Endothelial cell of umbilical vein (primary cell): Measurements from ENCODE around the gene CTDP1. TPM values are rescaled to one million over a fixed set of nuclear protein-coding genes. Genes with fewer than 3 reads are reported as not detected.

Source experiments
- BruUV-seq: library from RNA; stranded (reverse); fragments of 400-500 nt; replicated peaks from 2 replicates; lab custom pipeline; 2021; lab: Mats Ljungman, UMichigan
- CTCF ChIA-PET: fragments of 300-600, 350-600 bp; sonication (Branson Sonifier 250); formaldehyde crosslinking; loops from one replicate; lab custom pipeline; 2021; ENCODE audit warnings: antibody characterized with exemption, inconsistent platforms; lab: Charles Lee
- POLR2A ChIA-PET: fragments of 300-600, 350-600 bp; sonication (Branson Sonifier 250); formaldehyde crosslinking; loops from one replicate; lab custom pipeline; 2021; ENCODE audit warnings: antibody characterized with exemption, inconsistent platforms; lab: Charles Lee
- DNase-seq: peaks from one replicate; pipeline ENCODE4 v3.0.0-alpha.2; 2011; ENCODE audit warnings: low read depth, low spot score
- FAIRE-seq: peaks from 2 replicates; lab custom pipeline; 2011; peaks lifted over from hg19 to GRCh38; lab: Jason Lieb, UNC
- H2AFZ ChIP-seq: 2 replicates; pipeline ENCODE4 v1.6.0; 2012; ENCODE audit warnings: low read depth, low read length, control low read depth, inconsistent platforms
- H3K27ac ChIP-seq: 2 replicates; pipeline ENCODE4 v1.5.1; 2011; ENCODE audit warnings: low read depth, mild to moderate bottlenecking, control low read depth, low read length, moderate library complexity; ENCODE audit not compliant: insufficient read depth
- H3K27me3 ChIP-seq, 2 experiments: 2 replicates each; pipeline versions ENCODE4 v1.6.0 to v1.6.1; 2011; ENCODE audit warnings: low read length in 2 of 2, mixed read lengths in 1 of 2; ENCODE audit not compliant: control insufficient read depth in 2 of 2, insufficient read depth in 2 of 2
- H3K36me3 ChIP-seq, 2 experiments: 2 replicates in 1 of 2; 3 replicates in 1 of 2; pipeline ENCODE4 v1.5.1; 2011; ENCODE audit warnings: low read length in 2 of 2, mild to moderate bottlenecking in 1 of 2, moderate library complexity in 1 of 2; ENCODE audit not compliant: control insufficient read depth in 2 of 2, insufficient read depth in 2 of 2; ENCODE audit errors: extremely low read depth in 1 of 2
- H3K4me1 ChIP-seq: 3 replicates; pipeline ENCODE4 v1.5.1; 2011; ENCODE audit warnings: mild to moderate bottlenecking, low read length; ENCODE audit not compliant: control insufficient read depth, insufficient read depth; ENCODE audit errors: extremely low read depth
- H3K4me2 ChIP-seq: 2 replicates; pipeline ENCODE4 v1.6.1; 2011; ENCODE audit warnings: low read length, control low read depth, mixed read lengths; ENCODE audit not compliant: insufficient read depth
- H3K4me3 ChIP-seq, 3 experiments: fragments of 200-600 bp in 1 of 3; sonication (generic), shearing (Covaris generic) in 1 of 3; replicated peaks in 1 of 3; 2 replicates each; pipeline ENCODE4 v1.5.1; 2011 to 2016; ENCODE audit warnings: control low read depth in 3 of 3, low read length in 3 of 3, mild to moderate bottlenecking in 2 of 3, inconsistent platforms in 1 of 3, low read depth in 1 of 3, moderate library complexity in 1 of 3; ENCODE audit not compliant: insufficient read depth in 1 of 3
- H3K79me2 ChIP-seq: 2 replicates; pipeline ENCODE4 v1.6.0; 2012; ENCODE audit warnings: low read length, inconsistent platforms; ENCODE audit not compliant: control insufficient read depth, insufficient read depth
- H3K9ac ChIP-seq: replicated peaks from 2 replicates; pipeline ENCODE3; 2011; ENCODE audit warnings: low read length, control low read depth; ENCODE audit not compliant: insufficient read depth; ENCODE audit errors: extremely low read depth
- H3K9me1 ChIP-seq: replicated peaks from 3 replicates; pipeline ENCODE4 v1.6.0; 2011; ENCODE audit warnings: mild to moderate bottlenecking, low read length; ENCODE audit not compliant: control insufficient read depth, insufficient read depth; ENCODE audit errors: extremely low read depth
- H3K9me3 ChIP-seq: replicated peaks from 2 replicates; pipeline ENCODE4 v1.5.1; 2012; ENCODE audit warnings: low read length, inconsistent platforms; ENCODE audit not compliant: control insufficient read depth, insufficient read depth
- H4K20me1 ChIP-seq: replicated peaks from 2 replicates; pipeline ENCODE3; 2011; ENCODE audit warnings: mild to moderate bottlenecking, low read length; ENCODE audit not compliant: control insufficient read depth, insufficient read depth; ENCODE audit errors: extremely low read depth
- EZH2 ChIP-seq: IDR thresholded peaks from 2 replicates; pipeline ENCODE4 v1.6.1; 2012; ENCODE audit warnings: borderline replicate concordance, low read depth, mild to moderate bottlenecking, moderate library complexity, low read length, inconsistent platforms; ENCODE audit not compliant: severe bottlenecking
- FOS ChIP-seq: IDR thresholded peaks from 2 replicates; pipeline ENCODE4 v1.6.1; 2011; ENCODE audit warnings: mild to moderate bottlenecking, low read length, moderate library complexity, borderline replicate concordance; ENCODE audit not compliant: insufficient read depth
- GATA2 ChIP-seq: IDR thresholded peaks from 2 replicates; pipeline ENCODE4 v1.7.0; 2011; ENCODE audit warnings: low read depth, mild to moderate bottlenecking, moderate library complexity, mixed read lengths, low read length; ENCODE audit not compliant: insufficient read length, insufficient read depth
- JUN ChIP-seq: IDR thresholded peaks from 2 replicates; pipeline ENCODE4 v1.6.1; 2011; ENCODE audit warnings: borderline replicate concordance, low read depth; ENCODE audit not compliant: insufficient read length, insufficient read depth
- MYC ChIP-seq: IDR thresholded peaks from one replicate; pipeline ENCODE4 v1.6.1; 2011; ENCODE audit warnings: mild to moderate bottlenecking, low read depth, low read length
- POLR2A ChIP-seq: IDR thresholded peaks from 2 replicates; pipeline ENCODE4 v1.6.1; 2012; ENCODE audit warnings: low read depth, mild to moderate bottlenecking, control low read depth, low read length
- POLR2AphosphoS5 ChIP-seq: IDR thresholded peaks from 2 replicates; pipeline ENCODE4 v1.6.1; 2012; ENCODE audit warnings: low read depth, mild to moderate bottlenecking, control low read depth, low read length, moderate library complexity; ENCODE audit not compliant: insufficient read depth
- dilution Hi-C: fragments of 300-500 bp; cut with MboI; formaldehyde crosslinking; loops from one replicate; pipeline ENCODE4 v1.15.0; 2019; ENCODE audit warnings: low sequenced_read_pairs; ENCODE audit not compliant: extremely low pct_ligation_motif_present
- intact Hi-C: fragments of 100-400 bp; cut with micrococcal nuclease; formaldehyde crosslinking; loops from one replicate; pipeline ENCODE4 v1.10.0; 2022
- polyA plus RNA-seq, 4 experiments: library from polyadenylated mRNA; depleted of rRNA in 3 of 4; stranded (reverse) in 3 of 4; unstranded in 1 of 4; fragments of >200 nt; gene quantifications; 2 replicates each; pipeline versions ENCODE4 v1.2.1 to v1.2.3, GENCODE V29; 2011 to 2012; ENCODE audit warnings: missing spikeins in 1 of 4
- total RNA-seq: library from RNA; stranded (reverse); gene quantifications from 2 replicates; pipeline ENCODE4 v1.2.3, GENCODE V29; 2021
- TF ChIP-seq, protein P1 (sequence below), 2 donors: IDR thresholded peaks; 1 replicate in 1 of 2; 2 replicates in 1 of 2; pipeline ENCODE4 v1.5.1; 2011; ENCODE audit warnings: low read length in 2 of 2, mild to moderate bottlenecking in 2 of 2, moderate library complexity in 2 of 2, control low read depth in 1 of 2, inconsistent platforms in 1 of 2, low read depth in 1 of 2; ENCODE audit not compliant: insufficient read depth in 1 of 2; ENCODE audit errors: extremely low read depth in 1 of 2
- TF ChIP-seq, protein P2 (sequence below): IDR thresholded peaks from 2 replicates; pipeline ENCODE4 v1.6.1; 2011; ENCODE audit not compliant: insufficient read depth, insufficient read length

CTDP1 gene
- total and polyA plus RNA-seq, 2 donors (not counting 3 experiments of a cell fraction or from before 2014, with no cell fraction given): 15.3 to 27.6 TPM

DNA sequence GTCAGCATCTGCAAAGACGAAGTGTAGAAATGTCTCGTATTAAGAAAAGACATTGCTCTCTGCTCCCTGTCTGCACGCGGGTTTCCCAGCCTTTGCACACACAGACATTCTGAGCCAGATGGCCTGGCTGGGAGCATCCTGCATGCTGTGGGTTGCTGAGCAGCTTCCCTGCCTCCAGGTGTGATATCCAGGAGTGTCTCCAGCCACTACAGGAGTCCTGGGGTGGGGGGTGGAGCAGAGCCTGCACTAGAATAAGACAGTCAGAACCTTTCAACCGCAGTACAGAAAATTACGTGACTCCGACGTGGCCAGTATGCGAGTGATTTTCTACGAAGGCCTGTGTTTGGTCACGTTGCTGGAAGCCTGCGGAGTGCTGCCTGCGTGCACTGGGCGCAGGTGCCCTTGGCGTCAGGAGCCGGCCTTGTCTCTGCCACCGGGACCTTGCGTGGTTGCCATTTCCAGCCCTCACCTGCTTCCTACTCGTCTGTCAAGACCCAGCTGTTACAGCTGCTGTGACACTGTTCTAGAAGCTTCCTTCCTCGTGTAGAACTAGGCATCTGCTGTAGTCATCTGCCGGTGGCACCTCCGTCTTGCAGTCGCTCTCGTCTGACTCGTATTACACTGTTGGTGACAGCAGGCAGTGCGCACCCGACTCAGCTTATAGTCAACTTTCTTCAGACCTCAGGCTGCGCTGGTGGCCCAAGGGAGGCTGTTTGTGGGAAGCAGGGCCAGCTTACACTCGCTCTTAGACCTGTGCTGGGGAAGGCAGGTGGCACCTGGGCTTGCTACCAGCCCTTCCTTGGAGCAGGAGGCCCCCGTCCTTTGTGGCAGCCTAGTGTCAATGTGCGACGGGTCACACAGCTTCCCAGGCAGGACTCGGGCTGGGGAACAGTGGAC is 11.2 kb downstream of the CTDP1 start:
- dilution Hi-C loops: no loop called here
- H4K20me1 ChIP-seq: no peaks in the 10 kb centered on the region

More for the DNA sequence above, 11.2 kb downstream of the CTDP1 start:
- no peaks in the 10 kb centered on the region for H3K9me1 ChIP-seq
- no TSS peak for BruUV-seq
- no peak overlapping the region for H3K4me2 ChIP-seq
- H3K27ac ChIP-seq: no peak overlapping the region
- TF ChIP-seq GATA2 (no peak), JUN (no peak), POLR2AphosphoS5 (no peak), MYC (no peak), FOS (no peak), EZH2 (no peak), POLR2A (no peak)
- TF ChIP-seq, protein P1, sequence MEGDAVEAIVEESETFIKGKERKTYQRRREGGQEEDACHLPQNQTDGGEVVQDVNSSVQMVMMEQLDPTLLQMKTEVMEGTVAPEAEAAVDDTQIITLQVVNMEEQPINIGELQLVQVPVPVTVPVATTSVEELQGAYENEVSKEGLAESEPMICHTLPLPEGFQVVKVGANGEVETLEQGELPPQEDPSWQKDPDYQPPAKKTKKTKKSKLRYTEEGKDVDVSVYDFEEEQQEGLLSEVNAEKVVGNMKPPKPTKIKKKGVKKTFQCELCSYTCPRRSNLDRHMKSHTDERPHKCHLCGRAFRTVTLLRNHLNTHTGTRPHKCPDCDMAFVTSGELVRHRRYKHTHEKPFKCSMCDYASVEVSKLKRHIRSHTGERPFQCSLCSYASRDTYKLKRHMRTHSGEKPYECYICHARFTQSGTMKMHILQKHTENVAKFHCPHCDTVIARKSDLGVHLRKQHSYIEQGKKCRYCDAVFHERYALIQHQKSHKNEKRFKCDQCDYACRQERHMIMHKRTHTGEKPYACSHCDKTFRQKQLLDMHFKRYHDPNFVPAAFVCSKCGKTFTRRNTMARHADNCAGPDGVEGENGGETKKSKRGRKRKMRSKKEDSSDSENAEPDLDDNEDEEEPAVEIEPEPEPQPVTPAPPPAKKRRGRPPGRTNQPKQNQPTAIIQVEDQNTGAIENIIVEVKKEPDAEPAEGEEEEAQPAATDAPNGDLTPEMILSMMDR (IDR thresholded peaks at IDR 0.05; ENCODE audit: extremely low read depth in 1 of 2, insufficient read depth in 1 of 2, low read depth in 1 of 2, low read length in 2 of 2): no peak
- TF ChIP-seq, protein P2, sequence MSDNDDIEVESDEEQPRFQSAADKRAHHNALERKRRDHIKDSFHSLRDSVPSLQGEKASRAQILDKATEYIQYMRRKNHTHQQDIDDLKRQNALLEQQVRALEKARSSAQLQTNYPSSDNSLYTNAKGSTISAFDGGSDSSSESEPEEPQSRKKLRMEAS: no peak
- ChIA-PET POLR2A (no interaction called here), CTCF (no interaction called here)
- no peak overlapping the region for H2AFZ ChIP-seq
- H3K9me3 ChIP-seq: no peaks in the 10 kb centered on the region
- H3K9ac ChIP-seq: no peak overlapping the region
- H3K4me1 ChIP-seq: no peaks in the 10 kb centered on the region
- peaks cover 0 to 6% of the 10 kb centered on the region in 2 experiments for H3K36me3 ChIP-seq
- DNase-seq: no peak
- no peak overlapping the region for H3K4me3 ChIP-seq
- H3K79me2 ChIP-seq: peaks cover 53% of the 10 kb centered on the region
- no peak for FAIRE-seq
- intact Hi-C loops: no loop called here
- H3K27me3 ChIP-seq: no peaks in the 10 kb centered on the region
